Measurements from ENCODE around the gene PPIA.

Gene PPIA

DNA sequence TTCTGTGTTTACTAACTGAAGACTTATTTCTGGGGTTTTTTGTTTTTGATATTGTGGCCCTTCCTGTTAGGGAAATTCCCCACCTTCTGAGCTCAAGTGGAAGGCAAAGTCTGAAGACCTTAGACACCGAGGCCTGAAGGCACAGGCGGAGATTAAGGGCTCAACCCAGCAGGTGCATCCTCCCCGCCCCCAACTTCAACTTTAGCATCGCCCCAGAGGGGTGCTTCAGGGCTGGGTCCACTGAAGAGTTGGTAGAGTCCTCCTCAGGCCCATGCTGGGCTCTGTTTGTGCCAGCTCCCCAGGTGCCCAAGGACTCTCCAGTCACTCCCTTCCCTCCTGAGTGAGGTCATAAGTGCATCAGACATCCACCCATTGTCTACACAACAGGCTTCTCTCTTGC, 9.4 kb upstream of the PPIA start:
- H3K36me3 ChIP-seq, result no peaks in the 10 kb centered on the region
- peak overlapping the region; percentile 43 for H3K4me2 ChIP-seq
- H3K9ac ChIP-seq, result no peak overlapping the region
- H4K20me1 ChIP-seq, result no peaks in the 10 kb centered on the region
- no peak for TF ChIP-seq Cebpa-rat (IDR thresholded peaks at IDR 0.05)
- no peak overlapping the region for H3K27ac ChIP-seq
- no peaks in the 10 kb centered on the region for H3K27me3 ChIP-seq
- no peak overlapping the region for H3K4me3 ChIP-seq
- peaks cover 9% of the 10 kb centered on the region for H3K4me1 ChIP-seq
- peaks cover 26% of the 10 kb centered on the region for H3K9me3 ChIP-seq

DNA sequence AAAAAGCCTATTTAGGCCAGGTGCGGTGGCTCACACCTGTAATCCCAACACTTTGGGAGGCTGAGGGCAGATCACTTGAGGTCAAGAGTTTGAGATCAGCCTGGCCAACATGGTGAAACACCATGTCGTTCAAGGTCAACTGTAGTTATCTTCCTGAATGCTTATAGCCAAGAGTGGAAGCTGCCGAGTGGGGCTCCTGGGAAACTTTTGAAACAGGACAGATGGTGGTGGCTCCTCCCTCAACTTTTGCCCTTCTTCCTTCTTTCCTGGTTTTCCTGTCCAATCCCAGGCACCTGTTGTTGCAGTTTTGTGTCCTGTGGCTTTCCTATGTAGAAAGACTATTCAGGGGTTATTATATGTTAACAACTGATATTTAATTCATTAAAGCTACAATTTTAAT, 8.7 kb upstream of the PPIA start:
- no peaks in the 10 kb centered on the region for H4K20me1 ChIP-seq
- H3K4me3 ChIP-seq, result no peak overlapping the region
- H3K27ac ChIP-seq, result no peak overlapping the region
- peaks cover 9% of the 10 kb centered on the region for H3K4me1 ChIP-seq
- no peak for TF ChIP-seq Cebpa-rat (IDR thresholded peaks at IDR 0.05)
- no peaks in the 10 kb centered on the region for H3K36me3 ChIP-seq
- no peak overlapping the region for H3K4me2 ChIP-seq
- H3K27me3 ChIP-seq, result no peaks in the 10 kb centered on the region
- peaks cover 24% of the 10 kb centered on the region for H3K9me3 ChIP-seq
- no peak overlapping the region for H3K9ac ChIP-seq

DNA sequence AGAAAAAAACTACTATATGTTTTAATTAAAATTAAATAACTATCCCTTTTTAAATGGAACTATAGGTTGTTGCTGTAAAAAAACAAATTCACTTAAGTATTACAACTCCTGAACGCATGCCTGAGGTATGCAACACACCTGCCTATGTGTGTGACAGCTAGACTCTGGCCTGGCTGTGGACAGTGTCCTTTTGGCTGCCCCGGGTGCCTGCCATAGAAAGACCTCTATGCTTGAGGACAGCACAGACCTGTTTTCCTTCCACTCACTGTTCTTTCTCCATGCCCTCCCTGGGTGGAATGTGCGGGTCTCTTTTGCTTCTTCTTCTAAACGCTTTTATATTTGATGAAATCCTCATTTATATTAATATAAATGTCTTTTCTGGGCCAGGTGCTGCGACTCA, 6.5 kb upstream of the PPIA start:
- Histone ChIP-seq H4K20me1 (no peaks in the 10 kb centered on the region), H3K36me3 (no peaks in the 10 kb centered on the region), H3K9me3 (0 out of 2 replicates have a peak, but pooled peaks cover 2% of the 10 kb centered on the region), H3K27ac (no peak overlapping the region), H3K9ac (no peak overlapping the region), H3K4me1 (peaks cover 9% of the 10 kb centered on the region), H3K27me3 (no peaks in the 10 kb centered on the region), H3K4me3 (no peak overlapping the region), H3K4me2 (no peak overlapping the region)
- TF ChIP-seq Cebpa-rat (IDR thresholded peaks at IDR 0.05), result no peak

DNA sequence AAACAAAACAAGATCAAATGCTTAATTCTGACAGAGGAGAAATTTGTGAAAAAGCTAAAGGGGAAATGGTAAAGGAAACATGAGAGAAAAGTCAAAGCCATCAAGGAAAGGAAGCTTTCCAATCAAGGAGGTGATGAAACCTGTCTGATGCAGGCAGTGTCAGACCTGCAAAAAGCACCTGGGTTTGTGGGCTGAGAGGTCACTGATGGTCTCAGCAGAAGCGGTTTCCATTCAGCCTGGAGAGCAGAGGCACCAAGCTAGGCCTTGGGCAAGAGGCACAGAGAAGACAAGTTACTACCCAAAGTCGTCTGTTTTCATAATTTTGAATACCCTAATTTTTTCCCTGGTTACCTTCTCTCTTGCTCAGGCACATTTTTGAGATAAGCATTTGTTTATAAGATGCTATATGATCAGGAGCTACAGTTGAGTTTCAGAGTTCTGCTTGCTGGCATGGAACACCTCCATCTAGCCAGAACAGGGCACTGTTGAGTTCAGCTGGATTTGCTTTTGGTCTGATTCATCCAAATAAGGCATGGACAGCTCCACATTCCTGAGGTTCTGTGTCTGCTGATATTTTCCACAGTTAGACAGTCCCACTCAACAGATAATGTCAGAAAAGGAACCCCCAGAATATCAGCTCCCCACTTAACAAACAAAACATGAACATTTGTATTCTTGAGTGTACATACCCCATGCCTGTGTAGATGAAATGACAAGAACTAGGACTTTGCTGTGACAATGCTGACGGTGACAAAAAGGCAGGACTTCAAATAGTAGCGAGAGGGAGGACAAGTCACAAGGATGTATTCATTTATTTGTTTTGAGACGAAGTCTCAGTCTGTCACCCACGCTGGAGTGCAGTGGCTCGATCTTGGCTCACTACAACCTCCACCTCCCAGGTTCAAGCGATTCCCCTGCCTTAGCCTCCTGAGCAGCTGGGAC, 4.9 kb upstream of the PPIA start:
- H3K36me3 ChIP-seq, result no peaks in the 10 kb centered on the region
- H3K9me3 ChIP-seq, result no peaks in the 10 kb centered on the region
- no peaks in the 10 kb centered on the region for H4K20me1 ChIP-seq
- H3K9ac ChIP-seq, result no peak overlapping the region
- peaks cover 14% of the 10 kb centered on the region for H3K4me1 ChIP-seq
- H3K4me2 ChIP-seq, result no peak overlapping the region
- no peak overlapping the region for H3K4me3 ChIP-seq
- no peaks in the 10 kb centered on the region for H3K27me3 ChIP-seq
- no peak overlapping the region for H3K27ac ChIP-seq
- no peak for TF ChIP-seq Cebpa-rat (IDR thresholded peaks at IDR 0.05)

DNA sequence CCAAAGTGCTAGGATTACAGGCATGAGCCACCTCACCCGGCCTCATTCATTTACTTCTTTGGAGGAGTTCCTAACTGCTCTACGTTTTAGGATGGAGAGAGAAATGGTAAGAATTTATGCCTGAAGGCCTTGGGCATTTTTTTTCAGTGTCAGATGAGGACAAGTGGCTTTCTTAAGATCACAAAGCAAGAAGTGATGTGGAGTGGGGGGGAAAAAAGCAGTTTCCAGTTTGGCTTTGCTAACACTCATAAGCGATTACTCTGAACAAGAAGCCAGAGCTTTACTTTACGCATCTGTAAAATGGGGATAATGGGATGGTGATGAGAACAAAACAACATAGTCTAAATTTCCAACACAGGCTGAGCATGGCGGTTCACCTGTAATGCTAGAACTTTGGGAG, 2.6 kb upstream of the PPIA start:
- Histone ChIP-seq H4K20me1 (peaks cover 18% of the 10 kb centered on the region), H3K9me3 (no peaks in the 10 kb centered on the region), H3K27me3 (no peaks in the 10 kb centered on the region), H3K36me3 (peaks cover 13% of the 10 kb centered on the region), H3K27ac (no peak overlapping the region), H3K4me2 (no peak overlapping the region), H3K4me3 (no peak overlapping the region), H3K4me1 (peaks cover 18% of the 10 kb centered on the region), H3K9ac (no peak overlapping the region)
- no peak for TF ChIP-seq Cebpa-rat (IDR thresholded peaks at IDR 0.05)

DNA sequence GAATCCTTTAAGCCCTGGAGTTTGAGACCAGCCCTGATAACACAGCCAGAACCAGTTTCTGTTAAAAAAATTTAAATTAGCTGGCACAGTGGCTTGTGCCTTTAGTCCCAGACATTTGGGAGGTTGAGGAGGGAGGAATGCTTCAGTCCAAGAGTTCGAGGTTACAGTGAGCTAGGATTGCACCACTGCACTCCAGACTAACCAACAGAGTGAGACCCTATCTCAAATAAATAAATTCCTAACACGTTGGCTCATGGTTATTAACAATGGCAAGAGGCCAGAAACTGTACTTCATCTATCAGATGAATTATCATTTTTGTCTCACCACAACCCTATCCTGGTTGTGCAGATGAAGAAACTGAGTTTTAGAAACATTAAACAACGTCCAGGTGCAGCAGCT, 2.1 kb upstream of the PPIA start:
- Histone ChIP-seq H3K9me3 (no peaks in the 10 kb centered on the region), H4K20me1 (peaks cover 22% of the 10 kb centered on the region), H3K27ac (no peak overlapping the region), H3K4me2 (no peak overlapping the region), H3K27me3 (no peaks in the 10 kb centered on the region), H3K4me3 (no peak overlapping the region), H3K9ac (no peak overlapping the region), H3K36me3 (peaks cover 17% of the 10 kb centered on the region), H3K4me1 (peaks cover 22% of the 10 kb centered on the region)
- TF ChIP-seq Cebpa-rat (IDR thresholded peaks at IDR 0.05), result no peak

DNA sequence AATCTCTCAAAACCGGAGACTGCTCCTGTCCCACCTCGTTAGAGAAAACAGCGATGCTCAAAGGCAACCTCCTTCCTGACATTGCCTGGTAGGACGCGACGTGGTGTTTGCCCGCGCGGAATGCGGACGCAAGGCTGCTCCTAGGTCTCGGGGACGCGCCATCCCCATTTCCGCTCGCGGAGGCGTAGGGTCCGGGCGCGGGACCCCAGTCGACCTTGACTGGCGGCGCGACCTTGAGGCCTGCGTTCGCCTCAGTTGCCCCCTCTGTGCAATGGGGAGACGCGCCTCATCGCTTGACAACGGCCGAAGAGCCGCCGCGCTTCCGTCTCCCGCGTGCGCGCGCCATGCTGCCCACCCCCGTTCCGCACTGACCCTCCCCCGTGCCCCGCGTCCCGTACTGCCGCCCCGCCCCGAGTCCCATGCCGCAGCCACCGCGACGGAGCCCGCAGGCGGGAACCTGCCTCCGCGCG, 412 bp upstream of the PPIA start:
- Histone ChIP-seq H3K27me3 (no peaks in the 10 kb centered on the region), H4K20me1 (peaks cover 39% of the 10 kb centered on the region), H3K4me1 (peaks cover 34% of the 10 kb centered on the region), H3K4me2 (peak overlapping the region; percentile 87), H3K9ac (peak overlapping the region; percentile 100), H3K36me3 (peaks cover 35% of the 10 kb centered on the region), H3K27ac (peak overlapping the region; percentile 100), H3K4me3 (peak overlapping the region; percentile 97), H3K9me3 (no peaks in the 10 kb centered on the region)
- TF ChIP-seq Cebpa-rat (IDR thresholded peaks at IDR 0.05), result no peak

DNA sequence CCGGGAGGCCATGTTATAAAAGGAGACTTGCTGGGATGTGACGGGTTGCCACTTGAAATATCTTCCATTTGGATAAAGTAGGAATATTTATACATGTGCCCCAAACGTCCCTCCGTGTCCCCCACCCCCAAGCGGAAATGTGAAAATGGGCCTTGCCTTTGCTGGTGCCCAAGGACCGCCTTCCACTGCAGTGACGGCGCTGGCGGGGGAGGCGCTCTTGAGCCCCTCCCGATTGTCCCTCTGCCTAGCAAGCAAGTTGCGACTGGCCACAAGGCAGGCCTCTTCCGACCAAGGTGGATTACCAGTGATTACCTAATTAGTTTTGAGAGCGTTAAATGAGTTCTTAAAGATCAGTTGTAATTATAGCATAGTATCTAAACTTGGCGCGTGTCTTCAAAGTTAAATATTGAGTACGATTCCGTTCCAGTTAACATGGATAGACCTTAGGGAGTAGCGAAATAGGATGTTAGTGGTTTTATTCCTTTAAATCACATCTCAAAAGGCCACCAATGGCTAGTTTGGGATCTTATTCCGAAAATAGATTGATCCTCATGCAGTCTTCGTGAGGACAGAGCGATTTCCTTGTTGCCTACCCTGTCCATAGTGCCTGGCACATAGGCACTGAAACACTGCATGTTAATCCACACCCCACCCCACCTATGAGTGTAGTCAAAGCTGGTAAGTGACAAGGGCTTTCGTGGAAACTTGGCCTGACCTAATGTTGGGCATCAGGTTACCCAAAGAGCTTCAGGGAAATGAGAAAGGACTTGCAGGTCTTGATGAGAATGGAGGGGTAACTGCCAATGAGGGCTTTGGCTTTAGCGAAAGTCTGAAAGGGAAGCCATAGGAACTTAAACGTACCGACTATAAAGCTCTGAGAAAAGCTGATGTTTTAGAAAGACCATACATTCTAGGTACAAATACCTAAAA, 1.1 kb downstream of the PPIA start:
- Histone ChIP-seq H3K4me3 (peak overlapping the region; percentile 97), H3K27ac (peak overlapping the region; percentile 100), H3K27me3 (no peaks in the 10 kb centered on the region), H3K9ac (peak overlapping the region; percentile 100), H3K9me3 (no peaks in the 10 kb centered on the region), H3K4me2 (peak overlapping the region; percentile 99), H3K36me3 (peaks cover 49% of the 10 kb centered on the region), H4K20me1 (peaks cover 54% of the 10 kb centered on the region), H3K4me1 (peaks cover 34% of the 10 kb centered on the region)
- TF ChIP-seq Cebpa-rat (IDR thresholded peaks at IDR 0.05), result no peak

DNA sequence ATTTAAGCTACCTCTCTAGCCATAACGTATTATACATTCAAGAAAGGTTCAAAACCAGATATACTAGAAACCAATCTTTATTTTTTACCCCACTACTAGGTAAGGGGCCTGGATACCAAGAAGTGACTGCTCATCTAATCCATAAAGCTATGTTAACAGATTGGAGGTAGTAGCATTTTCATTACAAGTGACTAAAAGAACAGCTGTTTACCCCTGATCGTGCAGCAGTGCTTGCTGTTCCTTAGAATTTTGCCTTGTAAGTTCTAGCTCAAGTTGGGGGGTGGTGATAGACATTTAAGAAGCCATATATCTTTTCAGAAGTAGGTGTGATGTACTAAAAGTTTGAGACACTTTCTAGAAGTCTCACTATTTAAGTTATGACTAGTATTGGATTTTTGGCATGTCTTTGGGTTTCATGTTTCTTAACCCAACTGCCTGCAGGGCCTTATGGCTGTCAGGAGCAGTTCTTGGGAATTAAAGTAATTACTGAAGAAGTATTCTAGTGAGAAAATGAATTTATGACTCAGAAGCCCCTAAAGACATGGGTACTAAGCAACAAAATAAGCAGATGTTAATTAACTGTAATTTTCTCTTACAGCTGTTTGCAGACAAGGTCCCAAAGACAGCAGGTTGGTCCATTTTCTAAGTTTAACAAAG, 2.3 kb downstream of the PPIA start:
- H3K36me3 ChIP-seq, result peaks cover 60% of the 10 kb centered on the region
- H3K27me3 ChIP-seq, result no peaks in the 10 kb centered on the region
- peaks cover 66% of the 10 kb centered on the region for H4K20me1 ChIP-seq
- no peak for TF ChIP-seq Cebpa-rat (IDR thresholded peaks at IDR 0.05)
- no peak overlapping the region for H3K27ac ChIP-seq
- peak overlapping the region; percentile 100 for H3K9ac ChIP-seq
- peak overlapping the region; percentile 99 for H3K4me2 ChIP-seq
- H3K4me3 ChIP-seq, result peak overlapping the region; percentile 97
- H3K4me1 ChIP-seq, result peaks cover 34% of the 10 kb centered on the region
- H3K9me3 ChIP-seq, result no peaks in the 10 kb centered on the region

Data from BLaER1 (cell line).